Keratinocyte (primary cell): ENCODE data around the gene TBC1D30. TPM values are rescaled to one million over a fixed set of nuclear protein-coding genes. Genes with fewer than 3 reads are reported as not detected.

Source experiments
- DNase-seq: peaks from one replicate; pipeline ENCODE4 v3.0.0-alpha.2; 2011; ENCODE audit warnings: low read depth, missing footprints, low spot score
- FAIRE-seq: peaks from 2 replicates; lab custom pipeline; 2011; peaks lifted over from hg19 to GRCh38; lab: Jason Lieb, UNC
- H2AFZ ChIP-seq: 2 replicates; pipeline ENCODE4 v1.6.0; 2012; ENCODE audit warnings: low read length, control low read depth, inconsistent platforms; ENCODE audit not compliant: control insufficient read depth
- H3K27ac ChIP-seq: 2 replicates; pipeline ENCODE4 v1.5.1; 2011; ENCODE audit warnings: low read length; ENCODE audit not compliant: control insufficient read depth, insufficient read depth
- H3K27me3 ChIP-seq: 3 replicates; pipeline ENCODE4 v1.6.0; 2011; ENCODE audit warnings: low read length; ENCODE audit not compliant: control insufficient read depth, insufficient read depth; ENCODE audit errors: extremely low read depth
- H3K36me3 ChIP-seq, 2 experiments: 2 replicates in 1 of 2; 3 replicates in 1 of 2; pipeline ENCODE4 v1.5.1; 2011; ENCODE audit warnings: low read length in 2 of 2, mild to moderate bottlenecking in 1 of 2; ENCODE audit not compliant: control insufficient read depth in 2 of 2, insufficient read depth in 2 of 2; ENCODE audit errors: extremely low read depth in 1 of 2
- H3K4me1 ChIP-seq: 3 replicates; pipeline ENCODE4 v1.5.1; 2011; ENCODE audit warnings: low read length; ENCODE audit not compliant: control insufficient read depth, insufficient read depth; ENCODE audit errors: extremely low read depth
- H3K4me2 ChIP-seq: 3 replicates; pipeline ENCODE4 v1.6.0; 2011; ENCODE audit warnings: low read depth, low read length; ENCODE audit not compliant: control insufficient read depth, insufficient read depth; ENCODE audit errors: extremely low read depth
- H3K4me3 ChIP-seq, 3 experiments: fragments of 200-600 bp in 1 of 3; sonication (generic) in 1 of 3; 2 replicates in 2 of 3; 3 replicates in 1 of 3; pipeline ENCODE4 v1.5.1; 2011 to 2016; ENCODE audit warnings: low read length in 3 of 3, mild to moderate bottlenecking in 3 of 3, control low read depth in 2 of 3, inconsistent platforms in 1 of 3, low read depth in 1 of 3, mixed read lengths in 1 of 3, mixed run types in 1 of 3, moderate library complexity in 1 of 3; ENCODE audit not compliant: control insufficient read depth in 2 of 3, insufficient read depth in 2 of 3; ENCODE audit errors: extremely low read depth in 1 of 3
- H3K79me2 ChIP-seq: 2 replicates; pipeline ENCODE4 v1.6.0; 2012; ENCODE audit warnings: low read length; ENCODE audit not compliant: control insufficient read depth, insufficient read depth
- H3K9ac ChIP-seq: 3 replicates; pipeline ENCODE4 v1.6.0; 2011; ENCODE audit warnings: low read length; ENCODE audit not compliant: control insufficient read depth, insufficient read depth; ENCODE audit errors: extremely low read depth
- H3K9me1 ChIP-seq: 3 replicates; pipeline ENCODE4 v1.6.0; 2011; ENCODE audit warnings: low read length; ENCODE audit not compliant: control insufficient read depth, insufficient read depth; ENCODE audit errors: extremely low read depth
- H3K9me3 ChIP-seq: 2 replicates; pipeline ENCODE4 v1.5.1; 2012; ENCODE audit warnings: low read depth, low read length; ENCODE audit not compliant: control insufficient read depth
- H4K20me1 ChIP-seq: 3 replicates; pipeline ENCODE4 v1.6.0; 2011; ENCODE audit warnings: low read length; ENCODE audit not compliant: control insufficient read depth, insufficient read depth; ENCODE audit errors: extremely low read depth
- CTCF ChIP-seq, 3 experiments: IDR thresholded peaks in 1 of 3; conservative IDR thresholded peaks in 1 of 3; optimal IDR thresholded peaks in 1 of 3; 2 replicates in 2 of 3; 3 replicates in 1 of 3; pipeline versions ENCODE3 to v1.5.1; 2011; ENCODE audit warnings: low read length in 3 of 3, mild to moderate bottlenecking in 3 of 3, moderate library complexity in 2 of 3, control low read depth in 1 of 3, inconsistent platforms in 1 of 3; ENCODE audit not compliant: insufficient read depth in 2 of 3; ENCODE audit errors: extremely low read depth in 1 of 3
- EZH2 ChIP-seq: IDR thresholded peaks from one replicate; pipeline ENCODE4 v1.6.1; 2012; ENCODE audit warnings: inconsistent platforms, mild to moderate bottlenecking, low read length, moderate library complexity
- dilution Hi-C: fragments of 300-500 bp; cut with MboI; formaldehyde crosslinking; loops from one replicate; pipeline ENCODE4 v1.7.0; 2020; ENCODE audit warnings: low sequenced_read_pairs; ENCODE audit not compliant: extremely low pct_ligation_motif_present
- polyA plus RNA-seq, 5 experiments: library from polyadenylated mRNA; depleted of rRNA in 3 of 5; stranded (reverse) in 3 of 5; stranded (forward) in 1 of 5; unstranded in 1 of 5; fragments of >200 nt; gene quantifications; 1 replicate in 1 of 5; 2 replicates in 3 of 5; 3 replicates in 1 of 5; pipeline versions ENCODE4 v1.2.1 to v1.2.3, GENCODE V29; 2011 to 2012; ENCODE audit warnings: missing spikeins in 2 of 5, low read depth in 1 of 5, low replicate concordance in 1 of 5

The TBC1D30 gene
- polyA plus RNA-seq, 1 donor (not counting 4 experiments of a cell fraction or from before 2014, with no cell fraction given): 0.50 TPM

- H4K20me1 ChIP-seq: no peaks in the 10 kb centered on the region
- TF ChIP-seq EZH2: no peak
- TF ChIP-seq CTCF (optimal IDR thresholded peaks at IDR 0.05 in 1 of 3, IDR thresholded peaks at IDR 0.05 in 1 of 3, conservative IDR thresholded peaks at IDR 0.05 in 1 of 3; ENCODE audit: extremely low read depth in 1 of 3, insufficient read depth in 2 of 3, low read length in 3 of 3): no peak
- H3K27ac ChIP-seq: no peak overlapping the region
- DNase-seq (no peak), FAIRE-seq (no peak)
- H3K4me1 ChIP-seq: no peaks in the 10 kb centered on the region
- dilution Hi-C loops: no loop called here
- H2AFZ ChIP-seq: no peak overlapping the region
- H3K36me3 ChIP-seq: no peaks in the 10 kb centered on the region
- H3K4me3 ChIP-seq: no peak overlapping the region
- no peaks in the 10 kb centered on the region for H3K9me3 ChIP-seq
- H3K27me3 ChIP-seq: no peaks in the 10 kb centered on the region
- H3K9ac ChIP-seq: no peak overlapping the region
- no peaks in the 10 kb centered on the region for H3K9me1 ChIP-seq
- H3K4me2 ChIP-seq: no peak overlapping the region
- no peaks in the 10 kb centered on the region for H3K79me2 ChIP-seq
These were observed 17.6 kb upstream of the TBC1D30 start for GRCh38 chr12:64806593-64807460.

DNA sequence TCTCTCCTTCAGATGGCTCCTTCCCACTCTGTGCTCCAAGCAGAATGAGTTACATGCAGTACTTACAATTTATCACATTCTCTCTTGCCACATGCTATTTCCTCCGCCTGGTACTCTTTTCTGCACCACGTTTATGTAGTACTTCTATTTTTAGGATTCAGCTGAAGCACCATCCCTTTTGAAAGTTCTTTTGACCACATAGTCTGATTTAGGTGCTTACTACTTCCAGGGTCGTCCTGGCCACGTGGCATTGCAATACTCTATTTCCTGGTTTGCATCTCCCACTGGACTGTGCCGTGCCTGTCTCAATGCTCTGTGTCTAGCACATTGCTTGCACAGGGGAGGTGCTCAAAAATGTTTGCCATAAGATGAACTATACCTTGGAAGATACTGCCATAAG, 16.3 kb upstream of the TBC1D30 start:
- Histone ChIP-seq H4K20me1 (no peaks in the 10 kb centered on the region), H3K79me2 (no peaks in the 10 kb centered on the region), H3K27me3 (no peaks in the 10 kb centered on the region), H3K4me3 (no peak overlapping the region), H3K4me1 (no peaks in the 10 kb centered on the region), H3K27ac (no peak overlapping the region), H3K36me3 (no peaks in the 10 kb centered on the region), H3K4me2 (no peak overlapping the region), H2AFZ (no peak overlapping the region), H3K9ac (no peak overlapping the region), H3K9me3 (no peaks in the 10 kb centered on the region), H3K9me1 (no peaks in the 10 kb centered on the region)
- no peak for TF ChIP-seq CTCF (optimal IDR thresholded peaks at IDR 0.05 in 1 of 3, IDR thresholded peaks at IDR 0.05 in 1 of 3, conservative IDR thresholded peaks at IDR 0.05 in 1 of 3; ENCODE audit: extremely low read depth in 1 of 3, insufficient read depth in 2 of 3, low read length in 3 of 3)
- no peak for TF ChIP-seq EZH2
- FAIRE-seq: no peak
- dilution Hi-C loops: no loop called here
- no peak for DNase-seq
